ENCODE data around the gene EDIL3. TPM values are rescaled to one million over a fixed set of nuclear protein-coding genes. Genes with fewer than 3 reads are reported as not detected.

The EDIL3 gene
- total RNA-seq, 1 donor from 2014 or later: 1.1 TPM

- no peaks in the 10 kb centered on the region for H3K36me3 ChIP-seq (ENCODE audit: control insufficient read depth, insufficient read depth, low read length)
- H3K27me3 ChIP-seq (ENCODE audit: control insufficient read depth, insufficient read depth, low read length): no peaks in the 10 kb centered on the region
- H3K4me3 ChIP-seq (ENCODE audit: low read depth, low read length): no peak overlapping the region
- FAIRE-seq (no peak), DNase-seq (ENCODE audit: low read depth) (no peak)
- no peak for TF ChIP-seq CTCF (IDR thresholded peaks at IDR 0.05; ENCODE audit: insufficient read depth, low read length, severe bottlenecking)
Observed at GRCh38 chr5:84419742-84420141, 35.1 kb upstream of the EDIL3 start.

- peak; percentile 98 for DNase-seq (ENCODE audit: low read depth)
- no peaks in the 10 kb centered on the region for H3K27me3 ChIP-seq (ENCODE audit: control insufficient read depth, insufficient read depth, low read length)
- FAIRE-seq: peak; percentile 52
- H3K4me3 ChIP-seq (ENCODE audit: low read depth, low read length): no peak overlapping the region
- TF ChIP-seq CTCF (IDR thresholded peaks at IDR 0.05; ENCODE audit: insufficient read depth, low read length, severe bottlenecking): no peak
- no peaks in the 10 kb centered on the region for H3K36me3 ChIP-seq (ENCODE audit: control insufficient read depth, insufficient read depth, low read length)
Observed at GRCh38 chr5:84411832-84412605, 27.3 kb upstream of the EDIL3 start.

GRCh38 chr5:84406111-84406510 lies 21.4 kb upstream of the EDIL3 start:
- Histone ChIP-seq H3K36me3 (ENCODE audit: control insufficient read depth, insufficient read depth, low read length) (no peaks in the 10 kb centered on the region), H3K4me3 (ENCODE audit: low read depth, low read length) (no peak overlapping the region), H3K27me3 (ENCODE audit: control insufficient read depth, insufficient read depth, low read length) (no peaks in the 10 kb centered on the region)
- no peak for FAIRE-seq
- TF ChIP-seq CTCF (IDR thresholded peaks at IDR 0.05; ENCODE audit: insufficient read depth, low read length, severe bottlenecking): no peak
- DNase-seq (ENCODE audit: low read depth): no peak

- DNase-seq (ENCODE audit: low read depth): peak; percentile 97
- TF ChIP-seq CTCF (IDR thresholded peaks at IDR 0.05; ENCODE audit: insufficient read depth, low read length, severe bottlenecking): no peak
- Histone ChIP-seq H3K36me3 (ENCODE audit: control insufficient read depth, insufficient read depth, low read length) (no peaks in the 10 kb centered on the region), H3K4me3 (ENCODE audit: low read depth, low read length) (no peak overlapping the region), H3K27me3 (ENCODE audit: control insufficient read depth, insufficient read depth, low read length) (no peaks in the 10 kb centered on the region)
- no peak for FAIRE-seq
Observed at GRCh38 chr5:84403773-84404172, 19.1 kb upstream of the EDIL3 start.

GRCh38 chr5:84397385-84397784 lies 12.7 kb upstream of the EDIL3 start:
- FAIRE-seq: no peak

More at GRCh38 chr5:84397385-84397784, 12.7 kb upstream of the EDIL3 start:
- no peak overlapping the region for H3K4me3 ChIP-seq (ENCODE audit: low read depth, low read length)
- no peak for TF ChIP-seq CTCF (IDR thresholded peaks at IDR 0.05; ENCODE audit: insufficient read depth, low read length, severe bottlenecking)
- H3K27me3 ChIP-seq (ENCODE audit: control insufficient read depth, insufficient read depth, low read length): no peaks in the 10 kb centered on the region
- DNase-seq (ENCODE audit: low read depth): no peak
- H3K36me3 ChIP-seq (ENCODE audit: control insufficient read depth, insufficient read depth, low read length): no peaks in the 10 kb centered on the region
